Fibroblast of the aortic adventitia (primary cell): ENCODE measurements around the gene CAMK1D. TPM values are rescaled to one million over a fixed set of nuclear protein-coding genes. Genes with fewer than 3 reads are reported as not detected.

Source experiments
- DNase-seq: peaks from one replicate; pipeline ENCODE4 v3.0.0-alpha.2; 2010; ENCODE audit warnings: low read depth
- H3K4me3 ChIP-seq: 2 replicates; pipeline ENCODE4 v1.5.1; 2011; ENCODE audit warnings: low read depth, mild to moderate bottlenecking, control low read depth, low read length, moderate library complexity
- CTCF ChIP-seq: IDR thresholded peaks from 2 replicates; pipeline ENCODE4 v1.5.1; 2011; ENCODE audit warnings: mild to moderate bottlenecking, low read length, control low read depth, inconsistent platforms; ENCODE audit not compliant: insufficient read depth
- total RNA-seq: library from RNA; depleted of rRNA; stranded (reverse); fragments of >200 nt; gene quantifications from 2 replicates; pipeline ENCODE4 v1.2.3, GENCODE V29; 2012; ENCODE audit warnings: low replicate concordance

The CAMK1D gene
- total RNA-seq, 1 donor, result 9.8 TPM

GRCh38 chr10:12499076-12499986 is 150.0 kb downstream of the CAMK1D start:
- no peak for TF ChIP-seq CTCF
- DNase-seq, result peak; percentile 20
- H3K4me3 ChIP-seq, result no peak overlapping the region

- TF ChIP-seq CTCF, result no peak
- H3K4me3 ChIP-seq, result no peak overlapping the region
- peak; percentile 21 for DNase-seq
These were observed 151.3 kb downstream of the CAMK1D start for GRCh38 chr10:12500381-12501303.

GRCh38 chr10:12501324-12501723 is 152.0 kb downstream of the CAMK1D start:
- H3K4me3 ChIP-seq, result no peak overlapping the region
- no peak for TF ChIP-seq CTCF
- no peak for DNase-seq

- DNase-seq, result no peak
- no peak for TF ChIP-seq CTCF
- no peak overlapping the region for H3K4me3 ChIP-seq
These were observed 152.6 kb downstream of the CAMK1D start for GRCh38 chr10:12501841-12502525.

- DNase-seq, result no peak
- no peak for TF ChIP-seq CTCF
- no peak overlapping the region for H3K4me3 ChIP-seq
These were observed 153.4 kb downstream of the CAMK1D start for GRCh38 chr10:12502526-12503274.

DNA sequence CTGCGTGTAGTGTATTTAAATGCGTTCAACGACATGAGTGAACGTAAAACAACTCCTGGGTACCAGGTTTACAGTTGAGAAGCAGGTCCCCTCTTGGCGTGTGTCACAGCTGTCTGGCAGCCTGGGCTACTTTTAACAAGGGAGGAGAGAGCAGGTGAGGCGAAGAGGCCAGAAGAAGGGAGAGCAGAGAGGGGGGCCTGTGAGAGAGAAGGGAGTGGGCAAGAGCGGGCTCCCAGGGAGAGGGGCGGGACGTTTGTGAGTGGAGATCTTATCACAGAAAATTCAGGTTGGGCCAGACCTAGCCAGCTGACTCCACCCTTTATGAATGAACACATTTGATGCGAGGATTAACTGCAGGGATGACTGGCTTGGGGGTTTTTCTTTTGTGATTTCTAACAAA is 154.0 kb downstream of the CAMK1D start:
- no peak for DNase-seq
- no peak overlapping the region for H3K4me3 ChIP-seq
- TF ChIP-seq CTCF, result no peak
